Activated CD8-positive, alpha-beta T cell treated with anti-CD3 and anti-CD28 coated beads for 36 hours (primary cell): ENCODE results near the gene SH2D2A. TPM values are rescaled to one million over a fixed set of nuclear protein-coding genes. Genes with fewer than 3 reads are reported as not detected.

Experiments
- ATAC-seq: fragments of 200-7000 bp; cut with Tn5 transposase; one replicate; pipeline ENCODE4 v1.10.0; 2021; ENCODE audit warnings: mild to moderate bottlenecking, moderate library complexity
- CTCF ChIA-PET: fragments of 350-600 bp; sonication (Branson Sonifier 250); formaldehyde crosslinking; loops from one replicate; lab custom pipeline; 2021; ENCODE audit warnings: antibody characterized with exemption; lab: Charles Lee
- POLR2A ChIA-PET: fragments of 350-600 bp; sonication (Branson Sonifier 250); formaldehyde crosslinking; loops from one replicate; lab custom pipeline; 2021; ENCODE audit warnings: antibody characterized with exemption; lab: Charles Lee
- DNase-seq: peaks from one replicate; pipeline ENCODE4 v3.0.0-alpha.2; 2020
- H3K27ac Mint-ChIP-seq: one replicate; pipeline ENCODE4 v1.8.0; 2021; ENCODE audit warnings: mild to moderate bottlenecking, mixed read lengths
- H3K27me3 Mint-ChIP-seq: one replicate; pipeline ENCODE4 v1.8.0; 2021; ENCODE audit warnings: mixed read lengths
- H3K36me3 Mint-ChIP-seq: one replicate; pipeline ENCODE4 v1.8.0; 2021; ENCODE audit warnings: low read depth, mixed read lengths
- H3K4me1 Mint-ChIP-seq: one replicate; pipeline ENCODE4 v1.8.0; 2021; ENCODE audit warnings: low read depth, mixed read lengths
- H3K4me3 Mint-ChIP-seq: one replicate; pipeline ENCODE4 v1.8.0; 2021; ENCODE audit warnings: mild to moderate bottlenecking, moderate library complexity, mixed read lengths
- H3K9me3 Mint-ChIP-seq: one replicate; pipeline ENCODE4 v1.8.0; 2021; ENCODE audit warnings: mixed read lengths
- CTCF ChIP-seq: fragments of 200-600 bp; IDR thresholded peaks from one replicate; pipeline ENCODE4 v1.8.0; 2022; ENCODE audit warnings: antibody characterized with exemption, mild to moderate bottlenecking
- intact Hi-C: fragments of 100-400 bp; cut with micrococcal nuclease; formaldehyde crosslinking; loops from one replicate; pipeline ENCODE4 v1.10.0; 2022
- total RNA-seq, 2 experiments: library from RNA; stranded (reverse); gene quantifications; one replicate each; pipeline ENCODE4 v1.2.3, GENCODE V29; 2021

SH2D2A gene
- total RNA-seq, 2 experiments from 2014 or later: 297 to 315 TPM

- H3K27me3 Mint-ChIP-seq: peaks cover 62% of the 10 kb centered on the region
- ChIA-PET POLR2A (no interaction called here), CTCF (interaction anchor here (1.0 to 13.7 kb wide), 6 partner anchors 11 to 46 kb away, joined by 3 to 273 read pairs (median 4); partner anchors contain the start of genes INSRR and NTRK1)
- ATAC-seq (no peak), DNase-seq (no peak)
- H3K4me3 Mint-ChIP-seq: peak overlapping the region; percentile 71
- peaks cover 41% of the 10 kb centered on the region for H3K4me1 Mint-ChIP-seq
- H3K27ac Mint-ChIP-seq: no peak overlapping the region
- no peaks in the 10 kb centered on the region for H3K9me3 Mint-ChIP-seq
- intact Hi-C loops: no loop called here
- no peaks in the 10 kb centered on the region for H3K36me3 Mint-ChIP-seq
- no peak for TF ChIP-seq CTCF
These were observed 27.5 kb upstream of the SH2D2A start for GRCh38 chr1:156844102-156844501.

GRCh38 chr1:156842618-156843300 is 26.1 kb upstream of the SH2D2A start:
- peaks cover 66% of the 10 kb centered on the region for H3K27me3 Mint-ChIP-seq

GRCh38 chr1:156841295-156841855 is 24.7 kb upstream of the SH2D2A start:
- POLR2A ChIA-PET: interaction anchor here (0.6 to 0.7 kb wide), 2 partner anchors 18 to 297 kb away, joined by 3 read pairs; no protein-coding TSS in a partner anchor
- DNase-seq (no peak), ATAC-seq (no peak)
- Mint-ChIP-seq H3K36me3 (no peaks in the 10 kb centered on the region), H3K9me3 (no peaks in the 10 kb centered on the region), H3K27ac (no peak overlapping the region), H3K4me3 (no peak overlapping the region), H3K27me3 (peaks cover 58% of the 10 kb centered on the region), H3K4me1 (peaks cover 38% of the 10 kb centered on the region)
- no peak for TF ChIP-seq CTCF
- CTCF ChIA-PET: interaction anchor here (1.2 to 13.7 kb wide), 3 partner anchors 19 to 86 kb away, joined by 4 to 273 read pairs (median 7); partner anchors contain the start of genes INSRR and NTRK1
- intact Hi-C loops: no loop called here

More at GRCh38 chr1:156842618-156843300, 26.1 kb upstream of the SH2D2A start:
- H3K4me3 Mint-ChIP-seq: no peak overlapping the region
- no peaks in the 10 kb centered on the region for H3K36me3 Mint-ChIP-seq
- CTCF ChIA-PET: interaction anchor here (1.2 to 13.7 kb wide), 2 partner anchors 18 to 48 kb away, joined by 3 to 273 read pairs; partner anchors contain the start of genes INSRR and NTRK1
- POLR2A ChIA-PET: no interaction called here
- ATAC-seq (no peak), DNase-seq (no peak)
- H3K9me3 Mint-ChIP-seq: no peaks in the 10 kb centered on the region
- TF ChIP-seq CTCF: no peak
- intact Hi-C loops: no loop called here
- H3K27ac Mint-ChIP-seq: no peak overlapping the region
- peaks cover 31% of the 10 kb centered on the region for H3K4me1 Mint-ChIP-seq

GRCh38 chr1:156840898-156841279 is 24.2 kb upstream of the SH2D2A start:
- TF ChIP-seq CTCF: no peak
- CTCF ChIA-PET: interaction anchor here (1.2 to 13.7 kb wide), 3 partner anchors 20 to 87 kb away, joined by 4 to 273 read pairs (median 7); partner anchors contain the start of genes INSRR and NTRK1
- intact Hi-C loops: no loop called here
- POLR2A ChIA-PET: interaction anchor here (0.6 kb wide), 1 partner anchor 18 kb away, joined by 3 read pairs; no protein-coding TSS in a partner anchor
- no peaks in the 10 kb centered on the region for H3K9me3 Mint-ChIP-seq
- H3K4me3 Mint-ChIP-seq: no peak overlapping the region
- H3K36me3 Mint-ChIP-seq: no peaks in the 10 kb centered on the region
- ATAC-seq (no peak), DNase-seq (no peak)
- H3K27ac Mint-ChIP-seq: no peak overlapping the region
- peaks cover 53% of the 10 kb centered on the region for H3K27me3 Mint-ChIP-seq
- H3K4me1 Mint-ChIP-seq: peaks cover 39% of the 10 kb centered on the region
